ENCODE data around the gene SUZ12.
"Not testable (repeated sequence)": the region's sequence is repeated elsewhere in the genome, so short reads cannot be mapped to it uniquely, and the experiment has no call there.

DNA sequence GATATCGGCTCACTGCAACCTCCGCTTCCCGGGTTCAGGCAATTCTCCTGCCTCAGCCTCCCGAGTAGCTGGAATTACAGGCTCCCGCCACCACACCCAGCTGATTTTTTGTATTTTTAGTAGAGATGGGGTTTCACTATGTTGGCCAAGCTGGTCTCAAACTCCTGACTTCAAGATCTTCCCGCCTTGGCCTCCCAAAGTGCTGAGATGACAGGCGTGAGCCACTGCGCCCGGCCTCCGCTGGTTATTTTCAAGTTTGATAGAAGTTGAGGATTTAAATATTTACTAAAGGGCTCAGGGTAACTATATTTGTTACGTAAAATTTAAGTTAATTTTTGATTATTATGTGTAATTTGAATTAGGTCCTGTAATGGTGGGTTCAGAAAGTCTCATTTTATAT, 5.1 kb downstream of the SUZ12 start:
- not testable (repeated sequence) for TF ChIP-seq ZNF324 (tag by site-specific recombination; IDR thresholded peaks at IDR 0.05); ZNF558 (tag by site-specific recombination; IDR thresholded peaks at IDR 0.05); ZNF2 (tag by site-specific recombination; IDR thresholded peaks at IDR 0.05); ZXDB (tag by site-specific recombination; IDR thresholded peaks at IDR 0.05); KLF9 (tag by site-specific recombination; IDR thresholded peaks at IDR 0.05; ENCODE audit: low read depth); ZNF274 (IDR thresholded peaks at IDR 0.05; ENCODE audit: low read length); ZNF274 (tag by site-specific recombination; IDR thresholded peaks at IDR 0.05; ENCODE audit: borderline replicate concordance)
- TF ChIP-seq, protein P1, sequence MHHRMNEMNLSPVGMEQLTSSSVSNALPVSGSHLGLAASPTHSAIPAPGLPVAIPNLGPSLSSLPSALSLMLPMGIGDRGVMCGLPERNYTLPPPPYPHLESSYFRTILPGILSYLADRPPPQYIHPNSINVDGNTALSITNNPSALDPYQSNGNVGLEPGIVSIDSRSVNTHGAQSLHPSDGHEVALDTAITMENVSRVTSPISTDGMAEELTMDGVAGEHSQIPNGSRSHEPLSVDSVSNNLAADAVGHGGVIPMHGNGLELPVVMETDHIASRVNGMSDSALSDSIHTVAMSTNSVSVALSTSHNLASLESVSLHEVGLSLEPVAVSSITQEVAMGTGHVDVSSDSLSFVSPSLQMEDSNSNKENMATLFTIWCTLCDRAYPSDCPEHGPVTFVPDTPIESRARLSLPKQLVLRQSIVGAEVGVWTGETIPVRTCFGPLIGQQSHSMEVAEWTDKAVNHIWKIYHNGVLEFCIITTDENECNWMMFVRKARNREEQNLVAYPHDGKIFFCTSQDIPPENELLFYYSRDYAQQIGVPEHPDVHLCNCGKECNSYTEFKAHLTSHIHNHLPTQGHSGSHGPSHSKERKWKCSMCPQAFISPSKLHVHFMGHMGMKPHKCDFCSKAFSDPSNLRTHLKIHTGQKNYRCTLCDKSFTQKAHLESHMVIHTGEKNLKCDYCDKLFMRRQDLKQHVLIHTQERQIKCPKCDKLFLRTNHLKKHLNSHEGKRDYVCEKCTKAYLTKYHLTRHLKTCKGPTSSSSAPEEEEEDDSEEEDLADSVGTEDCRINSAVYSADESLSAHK (tag by site-specific recombination; IDR thresholded peaks at IDR 0.05) = not testable (repeated sequence)
- TF ChIP-seq, protein P2, sequence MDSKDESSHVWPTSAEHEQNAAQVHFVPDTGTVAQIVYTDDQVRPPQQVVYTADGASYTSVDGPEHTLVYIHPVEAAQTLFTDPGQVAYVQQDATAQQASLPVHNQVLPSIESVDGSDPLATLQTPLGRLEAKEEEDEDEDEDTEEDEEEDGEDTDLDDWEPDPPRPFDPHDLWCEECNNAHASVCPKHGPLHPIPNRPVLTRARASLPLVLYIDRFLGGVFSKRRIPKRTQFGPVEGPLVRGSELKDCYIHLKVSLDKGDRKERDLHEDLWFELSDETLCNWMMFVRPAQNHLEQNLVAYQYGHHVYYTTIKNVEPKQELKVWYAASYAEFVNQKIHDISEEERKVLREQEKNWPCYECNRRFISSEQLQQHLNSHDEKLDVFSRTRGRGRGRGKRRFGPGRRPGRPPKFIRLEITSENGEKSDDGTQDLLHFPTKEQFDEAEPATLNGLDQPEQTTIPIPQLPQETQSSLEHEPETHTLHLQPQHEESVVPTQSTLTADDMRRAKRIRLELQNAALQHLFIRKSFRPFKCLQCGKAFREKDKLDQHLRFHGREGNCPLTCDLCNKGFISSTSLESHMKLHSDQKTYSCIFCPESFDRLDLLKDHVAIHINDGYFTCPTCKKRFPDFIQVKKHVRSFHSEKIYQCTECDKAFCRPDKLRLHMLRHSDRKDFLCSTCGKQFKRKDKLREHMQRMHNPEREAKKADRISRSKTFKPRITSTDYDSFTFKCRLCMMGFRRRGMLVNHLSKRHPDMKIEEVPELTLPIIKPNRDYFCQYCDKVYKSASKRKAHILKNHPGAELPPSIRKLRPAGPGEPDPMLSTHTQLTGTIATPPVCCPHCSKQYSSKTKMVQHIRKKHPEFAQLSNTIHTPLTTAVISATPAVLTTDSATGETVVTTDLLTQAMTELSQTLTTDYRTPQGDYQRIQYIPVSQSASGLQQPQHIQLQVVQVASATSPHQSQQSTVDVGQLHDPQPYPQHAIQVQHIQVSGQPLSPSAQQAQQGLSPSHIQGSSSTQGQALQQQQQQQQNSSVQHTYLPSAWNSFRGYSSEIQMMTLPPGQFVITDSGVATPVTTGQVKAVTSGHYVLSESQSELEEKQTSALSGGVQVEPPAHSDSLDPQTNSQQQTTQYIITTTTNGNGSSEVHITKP (tag by site-specific recombination; IDR thresholded peaks at IDR 0.05) = not testable (repeated sequence)
- TF ChIP-seq, protein P3, sequence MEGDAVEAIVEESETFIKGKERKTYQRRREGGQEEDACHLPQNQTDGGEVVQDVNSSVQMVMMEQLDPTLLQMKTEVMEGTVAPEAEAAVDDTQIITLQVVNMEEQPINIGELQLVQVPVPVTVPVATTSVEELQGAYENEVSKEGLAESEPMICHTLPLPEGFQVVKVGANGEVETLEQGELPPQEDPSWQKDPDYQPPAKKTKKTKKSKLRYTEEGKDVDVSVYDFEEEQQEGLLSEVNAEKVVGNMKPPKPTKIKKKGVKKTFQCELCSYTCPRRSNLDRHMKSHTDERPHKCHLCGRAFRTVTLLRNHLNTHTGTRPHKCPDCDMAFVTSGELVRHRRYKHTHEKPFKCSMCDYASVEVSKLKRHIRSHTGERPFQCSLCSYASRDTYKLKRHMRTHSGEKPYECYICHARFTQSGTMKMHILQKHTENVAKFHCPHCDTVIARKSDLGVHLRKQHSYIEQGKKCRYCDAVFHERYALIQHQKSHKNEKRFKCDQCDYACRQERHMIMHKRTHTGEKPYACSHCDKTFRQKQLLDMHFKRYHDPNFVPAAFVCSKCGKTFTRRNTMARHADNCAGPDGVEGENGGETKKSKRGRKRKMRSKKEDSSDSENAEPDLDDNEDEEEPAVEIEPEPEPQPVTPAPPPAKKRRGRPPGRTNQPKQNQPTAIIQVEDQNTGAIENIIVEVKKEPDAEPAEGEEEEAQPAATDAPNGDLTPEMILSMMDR (tag by site-specific recombination; IDR thresholded peaks at IDR 0.05) = not testable (repeated sequence)
- TF ChIP-seq, protein P4, sequence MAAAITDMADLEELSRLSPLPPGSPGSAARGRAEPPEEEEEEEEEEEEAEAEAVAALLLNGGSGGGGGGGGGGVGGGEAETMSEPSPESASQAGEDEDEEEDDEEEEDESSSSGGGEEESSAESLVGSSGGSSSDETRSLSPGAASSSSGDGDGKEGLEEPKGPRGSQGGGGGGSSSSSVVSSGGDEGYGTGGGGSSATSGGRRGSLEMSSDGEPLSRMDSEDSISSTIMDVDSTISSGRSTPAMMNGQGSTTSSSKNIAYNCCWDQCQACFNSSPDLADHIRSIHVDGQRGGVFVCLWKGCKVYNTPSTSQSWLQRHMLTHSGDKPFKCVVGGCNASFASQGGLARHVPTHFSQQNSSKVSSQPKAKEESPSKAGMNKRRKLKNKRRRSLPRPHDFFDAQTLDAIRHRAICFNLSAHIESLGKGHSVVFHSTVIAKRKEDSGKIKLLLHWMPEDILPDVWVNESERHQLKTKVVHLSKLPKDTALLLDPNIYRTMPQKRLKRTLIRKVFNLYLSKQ (tag by site-specific recombination; IDR thresholded peaks at IDR 0.05; ENCODE audit: borderline replicate concordance) = not testable (repeated sequence)
- TF ChIP-seq, protein P5, sequence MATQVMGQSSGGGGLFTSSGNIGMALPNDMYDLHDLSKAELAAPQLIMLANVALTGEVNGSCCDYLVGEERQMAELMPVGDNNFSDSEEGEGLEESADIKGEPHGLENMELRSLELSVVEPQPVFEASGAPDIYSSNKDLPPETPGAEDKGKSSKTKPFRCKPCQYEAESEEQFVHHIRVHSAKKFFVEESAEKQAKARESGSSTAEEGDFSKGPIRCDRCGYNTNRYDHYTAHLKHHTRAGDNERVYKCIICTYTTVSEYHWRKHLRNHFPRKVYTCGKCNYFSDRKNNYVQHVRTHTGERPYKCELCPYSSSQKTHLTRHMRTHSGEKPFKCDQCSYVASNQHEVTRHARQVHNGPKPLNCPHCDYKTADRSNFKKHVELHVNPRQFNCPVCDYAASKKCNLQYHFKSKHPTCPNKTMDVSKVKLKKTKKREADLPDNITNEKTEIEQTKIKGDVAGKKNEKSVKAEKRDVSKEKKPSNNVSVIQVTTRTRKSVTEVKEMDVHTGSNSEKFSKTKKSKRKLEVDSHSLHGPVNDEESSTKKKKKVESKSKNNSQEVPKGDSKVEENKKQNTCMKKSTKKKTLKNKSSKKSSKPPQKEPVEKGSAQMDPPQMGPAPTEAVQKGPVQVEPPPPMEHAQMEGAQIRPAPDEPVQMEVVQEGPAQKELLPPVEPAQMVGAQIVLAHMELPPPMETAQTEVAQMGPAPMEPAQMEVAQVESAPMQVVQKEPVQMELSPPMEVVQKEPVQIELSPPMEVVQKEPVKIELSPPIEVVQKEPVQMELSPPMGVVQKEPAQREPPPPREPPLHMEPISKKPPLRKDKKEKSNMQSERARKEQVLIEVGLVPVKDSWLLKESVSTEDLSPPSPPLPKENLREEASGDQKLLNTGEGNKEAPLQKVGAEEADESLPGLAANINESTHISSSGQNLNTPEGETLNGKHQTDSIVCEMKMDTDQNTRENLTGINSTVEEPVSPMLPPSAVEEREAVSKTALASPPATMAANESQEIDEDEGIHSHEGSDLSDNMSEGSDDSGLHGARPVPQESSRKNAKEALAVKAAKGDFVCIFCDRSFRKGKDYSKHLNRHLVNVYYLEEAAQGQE (tag by site-specific recombination; IDR thresholded peaks at IDR 0.05) = not testable (repeated sequence)
- TF ChIP-seq, protein P6, sequence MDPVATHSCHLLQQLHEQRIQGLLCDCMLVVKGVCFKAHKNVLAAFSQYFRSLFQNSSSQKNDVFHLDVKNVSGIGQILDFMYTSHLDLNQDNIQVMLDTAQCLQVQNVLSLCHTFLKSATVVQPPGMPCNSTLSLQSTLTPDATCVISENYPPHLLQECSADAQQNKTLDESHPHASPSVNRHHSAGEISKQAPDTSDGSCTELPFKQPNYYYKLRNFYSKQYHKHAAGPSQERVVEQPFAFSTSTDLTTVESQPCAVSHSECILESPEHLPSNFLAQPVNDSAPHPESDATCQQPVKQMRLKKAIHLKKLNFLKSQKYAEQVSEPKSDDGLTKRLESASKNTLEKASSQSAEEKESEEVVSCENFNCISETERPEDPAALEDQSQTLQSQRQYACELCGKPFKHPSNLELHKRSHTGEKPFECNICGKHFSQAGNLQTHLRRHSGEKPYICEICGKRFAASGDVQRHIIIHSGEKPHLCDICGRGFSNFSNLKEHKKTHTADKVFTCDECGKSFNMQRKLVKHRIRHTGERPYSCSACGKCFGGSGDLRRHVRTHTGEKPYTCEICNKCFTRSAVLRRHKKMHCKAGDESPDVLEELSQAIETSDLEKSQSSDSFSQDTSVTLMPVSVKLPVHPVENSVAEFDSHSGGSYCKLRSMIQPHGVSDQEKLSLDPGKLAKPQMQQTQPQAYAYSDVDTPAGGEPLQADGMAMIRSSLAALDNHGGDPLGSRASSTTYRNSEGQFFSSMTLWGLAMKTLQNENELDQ (tag by site-specific recombination; IDR thresholded peaks at IDR 0.05; ENCODE audit: low read depth) = not testable (repeated sequence)
- TF ChIP-seq, protein P7, sequence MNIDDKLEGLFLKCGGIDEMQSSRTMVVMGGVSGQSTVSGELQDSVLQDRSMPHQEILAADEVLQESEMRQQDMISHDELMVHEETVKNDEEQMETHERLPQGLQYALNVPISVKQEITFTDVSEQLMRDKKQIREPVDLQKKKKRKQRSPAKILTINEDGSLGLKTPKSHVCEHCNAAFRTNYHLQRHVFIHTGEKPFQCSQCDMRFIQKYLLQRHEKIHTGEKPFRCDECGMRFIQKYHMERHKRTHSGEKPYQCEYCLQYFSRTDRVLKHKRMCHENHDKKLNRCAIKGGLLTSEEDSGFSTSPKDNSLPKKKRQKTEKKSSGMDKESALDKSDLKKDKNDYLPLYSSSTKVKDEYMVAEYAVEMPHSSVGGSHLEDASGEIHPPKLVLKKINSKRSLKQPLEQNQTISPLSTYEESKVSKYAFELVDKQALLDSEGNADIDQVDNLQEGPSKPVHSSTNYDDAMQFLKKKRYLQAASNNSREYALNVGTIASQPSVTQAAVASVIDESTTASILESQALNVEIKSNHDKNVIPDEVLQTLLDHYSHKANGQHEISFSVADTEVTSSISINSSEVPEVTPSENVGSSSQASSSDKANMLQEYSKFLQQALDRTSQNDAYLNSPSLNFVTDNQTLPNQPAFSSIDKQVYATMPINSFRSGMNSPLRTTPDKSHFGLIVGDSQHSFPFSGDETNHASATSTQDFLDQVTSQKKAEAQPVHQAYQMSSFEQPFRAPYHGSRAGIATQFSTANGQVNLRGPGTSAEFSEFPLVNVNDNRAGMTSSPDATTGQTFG (tag by site-specific recombination; IDR thresholded peaks at IDR 0.05; ENCODE audit: borderline replicate concordance) = not testable (repeated sequence)
